PC-9 (cell line): ENCODE results near the gene NTM.

Source experiments
- EZH2 ChIP-seq: fragments of 200-600 bp; sonication (generic); IDR thresholded peaks from 2 replicates; pipeline ENCODE4 v1.8.0; 2017; ENCODE audit warnings: antibody characterized with exemption, low read depth
- TF ChIP-seq, protein P1 (sequence below): fragments of 200-600 bp; sonication (generic); conservative IDR thresholded peaks from 2 replicates; pipeline ENCODE4 v1.6.1; 2017; ENCODE audit warnings: mixed run types, antibody characterized with exemption, mild to moderate bottlenecking, moderate library complexity

DNA sequence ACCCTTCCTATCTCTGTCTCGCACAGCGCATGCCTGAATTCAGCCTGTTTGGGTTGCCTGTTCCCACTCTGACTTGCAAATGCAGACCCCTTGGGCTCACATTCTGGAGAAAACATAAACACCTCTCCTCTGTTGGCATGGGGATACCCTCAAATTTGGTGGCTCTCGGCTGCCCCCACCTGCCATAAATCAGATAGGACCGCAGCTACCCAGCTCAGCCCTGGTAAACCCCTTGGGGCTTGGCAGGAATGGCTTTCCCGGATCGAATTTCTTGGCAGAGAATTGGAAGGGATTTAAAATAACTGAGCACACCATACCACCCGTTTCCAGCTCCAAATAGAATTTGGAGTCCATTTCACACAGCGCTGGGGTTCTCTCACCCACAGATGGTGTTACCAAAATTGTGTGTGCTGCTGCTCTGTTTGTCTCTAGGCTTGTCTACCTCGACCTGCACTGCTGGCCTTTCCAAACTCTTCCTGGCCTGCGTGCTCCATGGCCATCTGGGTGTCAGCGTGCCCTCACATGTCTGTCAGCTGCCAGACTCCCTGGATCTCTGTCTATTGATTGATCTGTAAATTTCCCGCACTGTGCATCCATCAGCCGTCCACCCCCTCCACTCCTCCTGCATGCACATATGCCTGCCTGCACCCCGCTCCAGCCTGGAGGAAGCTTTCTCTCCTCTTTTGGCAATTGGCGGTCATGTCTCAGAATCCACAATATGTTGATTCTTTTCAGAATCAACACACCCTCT is 134.0 kb downstream of the NTM start:
- TF ChIP-seq, protein P1, sequence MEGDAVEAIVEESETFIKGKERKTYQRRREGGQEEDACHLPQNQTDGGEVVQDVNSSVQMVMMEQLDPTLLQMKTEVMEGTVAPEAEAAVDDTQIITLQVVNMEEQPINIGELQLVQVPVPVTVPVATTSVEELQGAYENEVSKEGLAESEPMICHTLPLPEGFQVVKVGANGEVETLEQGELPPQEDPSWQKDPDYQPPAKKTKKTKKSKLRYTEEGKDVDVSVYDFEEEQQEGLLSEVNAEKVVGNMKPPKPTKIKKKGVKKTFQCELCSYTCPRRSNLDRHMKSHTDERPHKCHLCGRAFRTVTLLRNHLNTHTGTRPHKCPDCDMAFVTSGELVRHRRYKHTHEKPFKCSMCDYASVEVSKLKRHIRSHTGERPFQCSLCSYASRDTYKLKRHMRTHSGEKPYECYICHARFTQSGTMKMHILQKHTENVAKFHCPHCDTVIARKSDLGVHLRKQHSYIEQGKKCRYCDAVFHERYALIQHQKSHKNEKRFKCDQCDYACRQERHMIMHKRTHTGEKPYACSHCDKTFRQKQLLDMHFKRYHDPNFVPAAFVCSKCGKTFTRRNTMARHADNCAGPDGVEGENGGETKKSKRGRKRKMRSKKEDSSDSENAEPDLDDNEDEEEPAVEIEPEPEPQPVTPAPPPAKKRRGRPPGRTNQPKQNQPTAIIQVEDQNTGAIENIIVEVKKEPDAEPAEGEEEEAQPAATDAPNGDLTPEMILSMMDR, result 0 out of 2 replicates have a peak, but pooled peaks have one; percentile 18
- no peak for TF ChIP-seq EZH2
